PFSK-1 (cell line): ENCODE measurements around the gene C1orf52.

Experiments used
- FOXP2 ChIP-seq: optimal IDR thresholded peaks from 2 replicates; pipeline ENCODE3; 2011; ENCODE audit warnings: borderline replicate concordance, control low read depth, inconsistent platforms; ENCODE audit not compliant: insufficient read depth; ENCODE audit errors: extremely low read length, extremely low read depth
- POLR2AphosphoS5 ChIP-seq: IDR thresholded peaks from 2 replicates; pipeline ENCODE4 v1.6.1; 2012; ENCODE audit warnings: low read depth, mild to moderate bottlenecking, control low read depth, low read length, moderate library complexity
- SIN3A ChIP-seq: IDR thresholded peaks from 2 replicates; pipeline ENCODE4 v1.6.1; 2012; ENCODE audit warnings: mild to moderate bottlenecking, low read length, moderate library complexity, borderline replicate concordance; ENCODE audit not compliant: insufficient read depth
- TAF1 ChIP-seq: IDR thresholded peaks from 2 replicates; pipeline ENCODE4 v1.6.1; 2012; ENCODE audit warnings: low read length, control low read depth, borderline replicate concordance; ENCODE audit not compliant: insufficient read depth
- TF ChIP-seq, protein P1 (sequence below), 2 experiments: IDR thresholded peaks; 2 replicates each; pipeline versions ENCODE4 v1.6.1 to v1.8.0; 2011 to 2012; ENCODE audit warnings: low read depth in 2 of 2, low read length in 2 of 2, control low read depth in 1 of 2, inconsistent platforms in 1 of 2, mild to moderate bottlenecking in 1 of 2, moderate library complexity in 1 of 2; ENCODE audit not compliant: insufficient read depth in 1 of 2

DNA sequence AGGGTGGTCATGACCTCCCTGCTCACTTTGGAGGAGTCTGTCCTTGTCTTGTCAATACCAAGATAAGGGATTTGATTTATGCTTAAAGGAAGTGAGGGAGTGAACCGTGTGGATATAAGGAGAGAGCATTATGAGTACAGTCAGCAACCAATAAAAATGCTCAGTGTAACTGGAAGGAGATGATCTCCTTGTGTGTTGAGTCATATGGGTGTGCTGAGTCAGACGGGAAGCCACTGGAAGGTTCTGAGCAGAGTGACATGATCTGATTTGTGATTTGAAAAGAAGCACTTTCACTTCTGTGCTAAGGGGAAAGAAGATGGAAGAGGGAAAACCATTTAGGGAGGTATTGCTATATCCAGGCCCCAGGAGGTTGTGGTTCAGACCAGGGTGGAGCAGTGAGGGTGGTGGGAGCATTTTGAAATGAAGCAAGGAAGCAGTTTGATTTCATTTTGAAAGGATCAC is 19.4 kb upstream of the C1orf52 start:
- TF ChIP-seq POLR2AphosphoS5 = peak; percentile 37; the same call in 1 of the 2 replicates
- TF ChIP-seq SIN3A = peak; percentile 53; the same call in 1 of the 2 replicates
- no peak for TF ChIP-seq FOXP2
- TF ChIP-seq TAF1 = peak; percentile 23; the same call in 1 of the 2 replicates
- TF ChIP-seq, protein P1, sequence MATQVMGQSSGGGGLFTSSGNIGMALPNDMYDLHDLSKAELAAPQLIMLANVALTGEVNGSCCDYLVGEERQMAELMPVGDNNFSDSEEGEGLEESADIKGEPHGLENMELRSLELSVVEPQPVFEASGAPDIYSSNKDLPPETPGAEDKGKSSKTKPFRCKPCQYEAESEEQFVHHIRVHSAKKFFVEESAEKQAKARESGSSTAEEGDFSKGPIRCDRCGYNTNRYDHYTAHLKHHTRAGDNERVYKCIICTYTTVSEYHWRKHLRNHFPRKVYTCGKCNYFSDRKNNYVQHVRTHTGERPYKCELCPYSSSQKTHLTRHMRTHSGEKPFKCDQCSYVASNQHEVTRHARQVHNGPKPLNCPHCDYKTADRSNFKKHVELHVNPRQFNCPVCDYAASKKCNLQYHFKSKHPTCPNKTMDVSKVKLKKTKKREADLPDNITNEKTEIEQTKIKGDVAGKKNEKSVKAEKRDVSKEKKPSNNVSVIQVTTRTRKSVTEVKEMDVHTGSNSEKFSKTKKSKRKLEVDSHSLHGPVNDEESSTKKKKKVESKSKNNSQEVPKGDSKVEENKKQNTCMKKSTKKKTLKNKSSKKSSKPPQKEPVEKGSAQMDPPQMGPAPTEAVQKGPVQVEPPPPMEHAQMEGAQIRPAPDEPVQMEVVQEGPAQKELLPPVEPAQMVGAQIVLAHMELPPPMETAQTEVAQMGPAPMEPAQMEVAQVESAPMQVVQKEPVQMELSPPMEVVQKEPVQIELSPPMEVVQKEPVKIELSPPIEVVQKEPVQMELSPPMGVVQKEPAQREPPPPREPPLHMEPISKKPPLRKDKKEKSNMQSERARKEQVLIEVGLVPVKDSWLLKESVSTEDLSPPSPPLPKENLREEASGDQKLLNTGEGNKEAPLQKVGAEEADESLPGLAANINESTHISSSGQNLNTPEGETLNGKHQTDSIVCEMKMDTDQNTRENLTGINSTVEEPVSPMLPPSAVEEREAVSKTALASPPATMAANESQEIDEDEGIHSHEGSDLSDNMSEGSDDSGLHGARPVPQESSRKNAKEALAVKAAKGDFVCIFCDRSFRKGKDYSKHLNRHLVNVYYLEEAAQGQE (IDR thresholded peaks at IDR 0.05; ENCODE audit: insufficient read depth in 1 of 2, low read depth in 2 of 2, low read length in 2 of 2) = no peak
